22Rv1 (cell line): ENCODE data around the gene SAE1.
"Not testable (repeated sequence)": the region's sequence is repeated elsewhere in the genome, so short reads cannot be mapped to it uniquely, and the experiment has no call there.

Experiments used
- H3K27ac ChIP-seq: fragments of 450-650 bp; 2 replicates; pipeline ENCODE4 v1.5.1; 2017
- CTCF ChIP-seq: fragments of 450-650 bp; IDR thresholded peaks from 2 replicates; pipeline ENCODE4 v1.5.1; 2017; ENCODE audit warnings: mild to moderate bottlenecking
- ZFX ChIP-seq: fragments of 450-650 bp; IDR thresholded peaks from 2 replicates; pipeline ENCODE4 v1.6.1; 2017; ENCODE audit warnings: antibody characterized with exemption, borderline replicate concordance

The SAE1 gene

GRCh38 chr19:47133021-47133471, 2.4 kb downstream of the SAE1 start:
- H3K27ac ChIP-seq = no peak overlapping the region; the same call in 1 of the 2 replicates
- TF ChIP-seq CTCF (no peak), ZFX (no peak)

GRCh38 chr19:47134545-47134944, 3.9 kb downstream of the SAE1 start:
- TF ChIP-seq CTCF = no peak
- no peak overlapping the region for H3K27ac ChIP-seq

- H3K27ac ChIP-seq = no peak overlapping the region
- no peak for TF ChIP-seq ZFX
- TF ChIP-seq CTCF = no peak
Measured at GRCh38 chr19:47135156-47135555, 4.5 kb downstream of the SAE1 start.

DNA sequence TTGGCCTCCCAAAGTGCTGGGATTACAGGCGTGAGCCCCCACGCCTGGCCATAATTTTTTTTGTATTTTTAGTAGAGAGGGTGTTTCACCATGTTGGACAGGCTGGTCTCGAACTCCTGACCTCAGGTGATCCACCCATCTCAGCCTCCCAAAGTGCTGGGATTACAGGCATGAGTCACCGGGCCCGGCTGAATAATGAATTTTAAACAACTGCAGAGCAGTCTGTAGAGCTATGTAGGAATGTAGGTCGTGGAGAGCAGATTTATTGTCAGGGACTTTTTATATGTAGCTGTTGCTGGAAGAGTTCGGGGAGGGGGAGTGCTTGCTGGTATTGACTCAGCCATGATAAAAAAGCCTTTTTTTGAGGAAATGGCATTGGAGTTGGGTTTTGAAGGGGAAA, 10.6 kb downstream of the SAE1 start:
- H3K27ac ChIP-seq = not testable (repeated sequence)

GRCh38 chr19:47141695-47142094, 11.1 kb downstream of the SAE1 start:
- TF ChIP-seq CTCF (no peak), ZFX (no peak)

DNA sequence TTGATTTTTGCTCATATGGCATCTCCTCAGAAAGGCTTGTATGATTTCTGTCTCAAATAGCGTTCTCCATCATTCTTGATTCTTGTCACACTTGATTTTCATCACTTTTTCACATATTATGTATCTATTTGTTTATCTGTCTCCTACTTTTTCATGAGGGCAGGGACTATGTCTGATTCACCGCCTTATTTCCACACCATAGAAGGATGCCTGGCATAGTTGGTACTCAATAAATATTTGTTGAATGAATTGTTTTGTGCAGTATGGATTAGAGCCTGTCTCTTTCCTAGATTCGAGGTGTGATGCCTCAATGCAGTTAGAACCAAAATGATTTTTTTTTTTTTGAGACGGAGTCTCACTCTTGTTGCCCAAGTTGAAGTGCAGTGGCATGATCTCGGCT, 12.1 kb downstream of the SAE1 start:
- TF ChIP-seq ZFX (no peak), CTCF (no peak)
- no peak overlapping the region for H3K27ac ChIP-seq

More at GRCh38 chr19:47141695-47142094, 11.1 kb downstream of the SAE1 start:
- no peak overlapping the region for H3K27ac ChIP-seq

DNA sequence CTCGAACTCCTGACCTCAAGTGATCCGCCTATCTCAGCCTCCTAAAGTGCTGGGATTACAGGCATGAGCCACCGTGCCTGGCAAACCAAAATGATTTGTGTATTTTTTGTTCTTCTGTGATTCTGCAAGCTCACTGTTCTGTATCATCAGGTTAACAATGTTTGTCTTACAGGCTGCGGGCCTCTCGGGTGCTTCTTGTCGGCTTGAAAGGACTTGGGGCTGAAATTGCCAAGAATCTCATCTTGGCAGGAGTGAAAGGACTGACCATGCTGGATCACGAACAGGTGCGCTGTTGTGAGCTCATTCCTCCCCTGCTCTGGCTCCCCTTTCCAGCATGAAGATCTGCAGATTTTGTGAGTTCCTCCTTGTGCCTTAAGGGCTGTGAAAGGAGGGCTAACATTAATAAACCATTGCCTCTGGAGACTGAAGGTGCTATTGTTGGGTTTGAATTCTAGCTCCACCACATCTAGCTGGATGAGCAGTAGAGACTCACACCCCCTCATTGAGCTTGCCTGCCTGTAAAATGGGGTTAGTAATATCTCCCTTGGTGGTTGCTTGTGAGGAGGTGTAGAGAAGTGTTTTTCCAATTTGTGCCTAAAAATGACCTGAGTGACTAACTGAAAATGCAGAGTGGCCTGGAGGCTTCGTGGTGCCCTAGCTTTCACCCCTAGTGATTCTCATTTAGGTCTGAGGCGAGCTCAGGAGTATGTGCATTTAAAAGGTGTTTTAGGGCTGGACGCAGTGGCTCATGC, 12.9 kb downstream of the SAE1 start:
- TF ChIP-seq ZFX (no peak), CTCF (no peak)
- H3K27ac ChIP-seq = no peak overlapping the region

- TF ChIP-seq CTCF (no peak), ZFX (no peak)
Measured at GRCh38 chr19:47144630-47145029, 14.0 kb downstream of the SAE1 start.

More at GRCh38 chr19:47144630-47145029, 14.0 kb downstream of the SAE1 start:
- H3K27ac ChIP-seq = no peak overlapping the region
